ENCODE measurements around the gene BUB3.
A peak's percentile ranks its signal among the peaks of the same experiment; 100 is the strongest.

The BUB3 gene

GRCh38 chr10:123139521-123140163 is 14.6 kb upstream of the BUB3 start:
- Histone ChIP-seq H3K9ac (ENCODE audit: insufficient read length) (no peak overlapping the region), H3K27ac (no peak overlapping the region), H3K9me3 (ENCODE audit: low read depth, low read length) (no peaks in the 10 kb centered on the region), H3K4me3 (no peak overlapping the region), H3K36me3 (ENCODE audit: insufficient read depth, low read length) (no peaks in the 10 kb centered on the region)
- DNase-seq (ENCODE audit: low read depth, low spot score), result no peak
- TF ChIP-seq EZH2 (IDR thresholded peaks at IDR 0.05) (no peak), POLR2AphosphoS5 (IDR thresholded peaks at IDR 0.05; ENCODE audit: borderline replicate concordance, low read depth, low read length) (no peak)

GRCh38 chr10:123140164-123140982 is 13.8 kb upstream of the BUB3 start:
- no peak for DNase-seq (ENCODE audit: low read depth, low spot score)
- no peak overlapping the region for H3K9ac ChIP-seq (ENCODE audit: insufficient read length)
- no peaks in the 10 kb centered on the region for H3K9me3 ChIP-seq (ENCODE audit: low read depth, low read length)
- H3K27ac ChIP-seq, result no peak overlapping the region
- no peaks in the 10 kb centered on the region for H3K36me3 ChIP-seq (ENCODE audit: insufficient read depth, low read length)
- TF ChIP-seq FOXP2 (optimal IDR thresholded peaks at IDR 0.05; ENCODE audit: control extremely low read depth, extremely low read length, insufficient read depth), result no peak
- TF ChIP-seq POLR2AphosphoS5 (IDR thresholded peaks at IDR 0.05; ENCODE audit: borderline replicate concordance, low read depth, low read length), result no peak
- TF ChIP-seq EZH2 (IDR thresholded peaks at IDR 0.05), result peak; percentile 12
- H3K4me3 ChIP-seq, result no peak overlapping the region

- no peak for DNase-seq (ENCODE audit: low read depth, low spot score)
- no peak for TF ChIP-seq FOXP2 (optimal IDR thresholded peaks at IDR 0.05; ENCODE audit: control extremely low read depth, extremely low read length, insufficient read depth)
- no peak for TF ChIP-seq EZH2 (IDR thresholded peaks at IDR 0.05)
- no peak for TF ChIP-seq POLR2AphosphoS5 (IDR thresholded peaks at IDR 0.05; ENCODE audit: borderline replicate concordance, low read depth, low read length)
- H3K9ac ChIP-seq (ENCODE audit: insufficient read length), result no peak overlapping the region
- no peak overlapping the region for H3K4me3 ChIP-seq
- no peaks in the 10 kb centered on the region for H3K9me3 ChIP-seq (ENCODE audit: low read depth, low read length)
- no peak overlapping the region for H3K27ac ChIP-seq
- no peaks in the 10 kb centered on the region for H3K36me3 ChIP-seq (ENCODE audit: insufficient read depth, low read length)
Observed at GRCh38 chr10:123140983-123141390, 13.2 kb upstream of the BUB3 start.

- Histone ChIP-seq H3K9ac (ENCODE audit: insufficient read length) (no peak overlapping the region), H3K4me3 (no peak overlapping the region), H3K36me3 (ENCODE audit: insufficient read depth, low read length) (no peaks in the 10 kb centered on the region), H3K27ac (no peak overlapping the region), H3K9me3 (ENCODE audit: low read depth, low read length) (no peaks in the 10 kb centered on the region)
- DNase-seq (ENCODE audit: low read depth, low spot score), result no peak
- no peak for TF ChIP-seq EZH2 (IDR thresholded peaks at IDR 0.05)
- no peak for TF ChIP-seq FOXP2 (optimal IDR thresholded peaks at IDR 0.05; ENCODE audit: control extremely low read depth, extremely low read length, insufficient read depth)
- no peak for TF ChIP-seq POLR2AphosphoS5 (IDR thresholded peaks at IDR 0.05; ENCODE audit: borderline replicate concordance, low read depth, low read length)
Observed at GRCh38 chr10:123141791-123142700, 12.2 kb upstream of the BUB3 start.

GRCh38 chr10:123142701-123143161 is 11.5 kb upstream of the BUB3 start:
- TF ChIP-seq POLR2AphosphoS5 (IDR thresholded peaks at IDR 0.05; ENCODE audit: borderline replicate concordance, low read depth, low read length) (no peak), EZH2 (IDR thresholded peaks at IDR 0.05) (no peak), FOXP2 (optimal IDR thresholded peaks at IDR 0.05; ENCODE audit: control extremely low read depth, extremely low read length, insufficient read depth) (no peak)
- H3K27ac ChIP-seq, result no peak overlapping the region
- no peak overlapping the region for H3K9ac ChIP-seq (ENCODE audit: insufficient read length)
- no peak overlapping the region for H3K4me3 ChIP-seq
- H3K9me3 ChIP-seq (ENCODE audit: low read depth, low read length), result no peaks in the 10 kb centered on the region
- H3K36me3 ChIP-seq (ENCODE audit: insufficient read depth, low read length), result no peaks in the 10 kb centered on the region
- no peak for DNase-seq (ENCODE audit: low read depth, low spot score)

- no peak overlapping the region for H3K9ac ChIP-seq (ENCODE audit: insufficient read length)
- no peak for TF ChIP-seq EZH2 (IDR thresholded peaks at IDR 0.05)
- TF ChIP-seq POLR2AphosphoS5 (IDR thresholded peaks at IDR 0.05; ENCODE audit: borderline replicate concordance, low read depth, low read length), result no peak
- TF ChIP-seq FOXP2 (optimal IDR thresholded peaks at IDR 0.05; ENCODE audit: control extremely low read depth, extremely low read length, insufficient read depth), result no peak
- no peaks in the 10 kb centered on the region for H3K36me3 ChIP-seq (ENCODE audit: insufficient read depth, low read length)
- H3K4me3 ChIP-seq, result no peak overlapping the region
- no peaks in the 10 kb centered on the region for H3K9me3 ChIP-seq (ENCODE audit: low read depth, low read length)
- H3K27ac ChIP-seq, result no peak overlapping the region
- no peak for DNase-seq (ENCODE audit: low read depth, low spot score)
Observed at GRCh38 chr10:123143162-123143824, 10.9 kb upstream of the BUB3 start.

DNA sequence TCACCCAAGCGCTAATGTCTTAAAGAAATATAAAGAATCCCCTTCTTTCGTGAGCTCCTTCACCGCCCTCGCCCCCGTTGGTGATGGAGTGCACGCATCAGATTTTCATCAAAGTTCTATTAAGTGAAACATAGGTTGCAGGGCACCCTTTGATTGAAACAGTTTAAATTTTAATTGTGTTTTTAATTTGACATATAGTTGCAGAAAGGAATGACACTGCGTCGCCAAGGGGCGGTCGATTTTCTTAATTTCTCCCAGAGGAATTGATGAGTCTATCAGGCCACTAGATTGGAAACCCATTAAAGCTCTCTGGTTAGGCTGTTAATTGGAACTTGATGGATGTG is 10.4 kb upstream of the BUB3 start:
- Histone ChIP-seq H3K4me3 (no peak overlapping the region), H3K27ac (no peak overlapping the region), H3K36me3 (ENCODE audit: insufficient read depth, low read length) (no peaks in the 10 kb centered on the region), H3K9ac (ENCODE audit: insufficient read length) (no peak overlapping the region), H3K9me3 (ENCODE audit: low read depth, low read length) (no peaks in the 10 kb centered on the region)
- TF ChIP-seq POLR2AphosphoS5 (IDR thresholded peaks at IDR 0.05; ENCODE audit: borderline replicate concordance, low read depth, low read length) (no peak), FOXP2 (optimal IDR thresholded peaks at IDR 0.05; ENCODE audit: control extremely low read depth, extremely low read length, insufficient read depth) (no peak), EZH2 (IDR thresholded peaks at IDR 0.05) (no peak)
- DNase-seq (ENCODE audit: low read depth, low spot score), result no peak
